Psoas muscle (tissue), 8 donors: ENCODE data around the gene ZNF264. TPM values are rescaled to one million over a fixed set of nuclear protein-coding genes. Genes with fewer than 3 reads are reported as not detected.

Experiments used
- ATAC-seq, 4 donors: fragments of 200-7000 bp; cut with Tn5 transposase; one replicate each; pipeline ENCODE4 v1.9.1; 2020; ENCODE audit warnings: moderate library complexity in 3 of 4, mild to moderate bottlenecking in 2 of 4
- DNase-seq, 2 donors: peaks; one replicate each; pipeline ENCODE4 v3.0.0-alpha.2; 2020
- H3K27ac ChIP-seq: fragments of 200-600 bp; one replicate; pipeline ENCODE4 v1.8.0; 2022
- H3K27me3 ChIP-seq, 3 donors: fragments of 200-600 bp in 1 of 3; one replicate each; pipeline versions ENCODE4 v1.6.1 to v1.8.0; 2013 to 2022; ENCODE audit warnings: low read length in 2 of 3, mild to moderate bottlenecking in 2 of 3, moderate library complexity in 1 of 3; ENCODE audit not compliant: insufficient read depth in 3 of 3
- H3K36me3 ChIP-seq, 2 donors: fragments of 200-600 bp in 1 of 2; one replicate each; pipeline versions ENCODE4 v1.6.1 to v1.8.0; 2013 to 2022; ENCODE audit warnings: low read depth in 1 of 2, mild to moderate bottlenecking in 1 of 2, moderate library complexity in 1 of 2; ENCODE audit not compliant: insufficient read depth in 1 of 2
- H3K4me1 ChIP-seq: fragments of 200-600 bp; one replicate; pipeline ENCODE4 v1.8.0; 2022
- H3K4me3 ChIP-seq: fragments of 200-600 bp; one replicate; pipeline ENCODE4 v1.8.0; 2022; ENCODE audit warnings: mild to moderate bottlenecking
- H3K9me3 ChIP-seq: fragments of 200-600 bp; one replicate; pipeline ENCODE4 v1.8.0; 2022
- WGBS, 3 donors: extraction: QIAGEN DNeasy Blood & Tissue Kit; methylation state at CpG; one replicate each; pipeline versions ENCODE4 v1.1.6 to v1.1.7; 2013; 5-methylcytosine and 5-hydroxymethylcytosine counted together
- intact Hi-C, 2 donors: fragments of 100-400 bp; cut with DNase I; formaldehyde crosslinking; loops; one replicate each; pipeline versions ENCODE4 v1.11.0 to v1.14.2; 2022
- polyA plus RNA-seq, 3 donors: library from polyadenylated mRNA; stranded (reverse); fragments of 200-250 nt; gene quantifications; one replicate each; pipeline ENCODE4 v1.2.3, GENCODE V29; 2013
- total RNA-seq, 4 donors: library from RNA; stranded (reverse); fragmentation: NEBNext Ultra II Directional in 2 of 4; extraction: Animal tissue kit (Norgen Biotek cat#: 25700) in 2 of 4; gene quantifications; one replicate each; pipeline versions ENCODE4 v1.2.1 to v1.2.4, GENCODE V29; 2021 to 2023
- TF ChIP-seq, protein P1 (sequence below): fragments of 200-600 bp; IDR thresholded peaks from one replicate; pipeline ENCODE4 v1.8.0; 2022; ENCODE audit warnings: antibody characterized with exemption
- donor health status: healthy with polysubstance abuse.
- donor health status: DM: no; HTN: no; CAD: no; lungs with moderate emphysema.
- donor health status: Bipolar disorder and iron deficiency.
- donor health status: healthy.
- donor health status: DM: yes; HTN: yes; CAD: no.
- donor health status: DM: no; HTN: no; CAD: no.
- donor health status: DM: no; HTN: no; CAD: no.
- donor health status: DM: yes; HTN: yes; CAD: no.

ZNF264 gene
- total and polyA plus RNA-seq, 7 donors: 2.3 to 20.3 (median 14.6) TPM

DNA sequence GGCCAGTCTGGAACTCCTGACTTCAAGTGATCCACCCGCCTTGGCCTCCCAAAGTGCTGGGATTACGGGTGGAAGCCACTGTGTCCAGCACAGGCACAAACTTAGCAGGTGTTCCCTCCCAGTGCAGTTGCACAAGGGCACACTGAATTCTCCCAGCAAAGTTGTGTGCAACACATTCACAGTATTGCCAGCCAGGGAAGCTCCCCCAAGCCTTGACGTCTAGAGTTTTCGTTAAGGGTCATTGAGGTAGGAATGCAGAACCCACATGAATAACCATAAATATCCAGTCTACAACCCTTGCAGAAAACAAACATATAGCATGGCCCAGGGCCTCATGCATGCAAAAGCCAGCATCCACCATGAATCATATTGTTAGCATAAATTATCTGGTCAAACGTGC lies 36.2 kb downstream of the ZNF264 start:
- Histone ChIP-seq H3K4me3 (no peak overlapping the region), H3K9me3 (no peaks in the 10 kb centered on the region), H3K27ac (no peak overlapping the region), H3K4me1 (no peaks in the 10 kb centered on the region), H3K27me3 (no peaks in the 10 kb centered on the region), H3K36me3 (no peaks in the 10 kb centered on the region)
- intact Hi-C loops: no loop called here
- TF ChIP-seq, protein P1, sequence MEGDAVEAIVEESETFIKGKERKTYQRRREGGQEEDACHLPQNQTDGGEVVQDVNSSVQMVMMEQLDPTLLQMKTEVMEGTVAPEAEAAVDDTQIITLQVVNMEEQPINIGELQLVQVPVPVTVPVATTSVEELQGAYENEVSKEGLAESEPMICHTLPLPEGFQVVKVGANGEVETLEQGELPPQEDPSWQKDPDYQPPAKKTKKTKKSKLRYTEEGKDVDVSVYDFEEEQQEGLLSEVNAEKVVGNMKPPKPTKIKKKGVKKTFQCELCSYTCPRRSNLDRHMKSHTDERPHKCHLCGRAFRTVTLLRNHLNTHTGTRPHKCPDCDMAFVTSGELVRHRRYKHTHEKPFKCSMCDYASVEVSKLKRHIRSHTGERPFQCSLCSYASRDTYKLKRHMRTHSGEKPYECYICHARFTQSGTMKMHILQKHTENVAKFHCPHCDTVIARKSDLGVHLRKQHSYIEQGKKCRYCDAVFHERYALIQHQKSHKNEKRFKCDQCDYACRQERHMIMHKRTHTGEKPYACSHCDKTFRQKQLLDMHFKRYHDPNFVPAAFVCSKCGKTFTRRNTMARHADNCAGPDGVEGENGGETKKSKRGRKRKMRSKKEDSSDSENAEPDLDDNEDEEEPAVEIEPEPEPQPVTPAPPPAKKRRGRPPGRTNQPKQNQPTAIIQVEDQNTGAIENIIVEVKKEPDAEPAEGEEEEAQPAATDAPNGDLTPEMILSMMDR: no peak
- DNase-seq: no peak
- ATAC-seq: no peak
- WGBS, 3 donors: 68 to 80% (median 76%) methylated on average over 5 of the region's 5 CpGs

DNA sequence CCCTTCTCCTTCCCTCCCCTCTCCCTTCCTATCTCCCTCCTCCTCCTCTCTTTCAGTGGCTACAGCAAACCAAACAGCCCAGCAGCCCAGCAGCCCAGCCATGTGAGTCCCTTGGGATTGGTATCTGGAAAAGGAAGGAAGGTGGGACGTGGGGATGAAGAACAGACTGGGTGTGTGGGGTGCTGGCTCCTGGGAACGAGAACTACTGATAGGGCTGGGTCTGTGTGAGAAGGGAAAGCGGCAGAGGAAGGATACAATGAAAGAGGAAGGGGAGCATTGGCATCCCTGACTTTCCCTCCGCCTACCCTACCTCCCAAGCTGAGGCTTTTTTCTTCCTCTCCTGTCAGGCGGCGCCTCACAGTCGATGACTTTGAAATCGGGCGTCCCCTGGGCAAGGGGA lies 40.4 kb downstream of the ZNF264 start:
- TF ChIP-seq, protein P1: no peak
- Histone ChIP-seq H3K4me1 (no peaks in the 10 kb centered on the region), H3K36me3 (no peaks in the 10 kb centered on the region), H3K27ac (no peak overlapping the region), H3K9me3 (no peaks in the 10 kb centered on the region), H3K4me3 (no peak overlapping the region), H3K27me3 (no peaks in the 10 kb centered on the region)
- no peak for ATAC-seq
- WGBS, 3 donors: 69 to 71% (median 70%) methylated on average over 8 to 9 of the region's 9 CpGs
- intact Hi-C loops: no loop called here
- DNase-seq: no peak

DNA sequence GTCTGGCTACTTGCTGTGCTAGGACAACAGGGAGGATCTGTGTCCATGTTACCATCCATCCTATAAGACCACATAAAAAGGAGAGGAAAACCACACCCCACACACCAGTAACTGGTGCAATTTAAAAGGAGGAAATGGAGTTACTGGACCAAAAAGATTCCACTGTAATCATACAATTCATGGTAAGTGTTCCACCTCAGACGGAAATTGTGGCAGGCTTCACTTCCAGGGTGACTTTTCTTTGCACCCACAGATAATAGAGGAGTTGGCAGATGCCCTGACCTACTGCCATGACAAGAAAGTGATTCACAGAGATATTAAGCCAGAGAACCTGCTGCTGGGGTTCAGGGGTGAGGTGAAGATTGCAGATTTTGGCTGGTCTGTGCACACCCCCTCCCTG lies 41.9 kb downstream of the ZNF264 start:
- TF ChIP-seq, protein P1: no peak
- Histone ChIP-seq H3K27me3 (no peaks in the 10 kb centered on the region), H3K4me3 (no peak overlapping the region), H3K9me3 (no peaks in the 10 kb centered on the region), H3K27ac (no peak overlapping the region), H3K4me1 (no peaks in the 10 kb centered on the region), H3K36me3 (no peaks in the 10 kb centered on the region)
- 71 to 84% (median 76%) methylated on average over 1 of the region's 1 CpG for WGBS, 3 donors
- no peak for ATAC-seq
- DNase-seq: no peak
- intact Hi-C loops: no loop called here

DNA sequence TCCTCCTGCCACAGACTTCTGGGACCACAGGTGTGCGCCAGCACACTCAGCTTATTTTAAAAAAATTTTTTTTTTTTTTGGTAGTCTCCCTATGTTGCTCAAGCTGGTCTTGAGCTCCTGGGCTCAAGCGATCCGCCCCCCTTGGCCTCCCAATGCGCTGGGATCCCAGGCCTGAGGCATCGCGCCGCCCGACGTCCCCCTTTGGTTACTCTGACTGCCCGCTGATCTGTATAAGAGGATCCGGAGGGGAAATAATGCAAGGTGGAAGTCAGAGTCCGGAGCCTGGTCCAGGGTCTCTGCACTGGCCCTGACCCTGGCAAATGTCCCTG lies 48.6 kb downstream of the ZNF264 start:
- intact Hi-C loops: loop anchor here (2.0 to 10.0 kb wide), 3 partner anchors 37 to 85 kb away; partner anchors contain the start of genes ZNF460 (in 1 of the 2) and ZNF543 (in 1 of the 2)
- H3K36me3 ChIP-seq: peaks cover 3 to 30% of the 10 kb centered on the region in 2 donors
- H3K9me3 ChIP-seq: no peaks in the 10 kb centered on the region
- DNase-seq: no peak
- H3K4me3 ChIP-seq: peak overlapping the region; percentile 97
- TF ChIP-seq, protein P1: no peak
- H3K27me3 ChIP-seq: no peaks in the 10 kb centered on the region
- H3K27ac ChIP-seq: peak overlapping the region; percentile 97
- no peak for ATAC-seq
- H3K4me1 ChIP-seq: peaks cover 20% of the 10 kb centered on the region
- WGBS, 3 donors: 14 to 29% (median 23%) methylated on average over 12 of the region's 12 CpGs
